Tibial nerve (tissue), 4 donors: ENCODE results near the gene SLC34A3. TPM values are rescaled to one million over a fixed set of nuclear protein-coding genes. Genes with fewer than 3 reads are reported as not detected.
"Not testable (repeated sequence)": the region's sequence is repeated elsewhere in the genome, so short reads cannot be mapped to it uniquely, and the experiment has no call there.

Experiments
- DNase-seq, 2 donors: peaks; one replicate each; pipeline ENCODE4 v3.0.0-alpha.2; 2019; ENCODE audit warnings: low spot score in 2 of 2
- H3K27ac ChIP-seq, 4 donors: fragments of 200-600 bp; sonication (generic) in 3 of 4; one replicate each; pipeline ENCODE4 v1.5.1; 2017 to 2019; ENCODE audit warnings: mild to moderate bottlenecking in 1 of 4
- H3K27me3 ChIP-seq, 2 donors: fragments of 200-600 bp; sonication (generic) in 1 of 2; one replicate each; pipeline versions ENCODE4 v1.5.1 to v1.6.0; 2017 to 2019
- H3K36me3 ChIP-seq, 3 donors: fragments of 200-600 bp; sonication (generic); one replicate each; pipeline ENCODE4 v1.5.1; 2018 to 2019
- H3K4me1 ChIP-seq, 4 donors: fragments of 200-600 bp; sonication (generic) in 3 of 4; one replicate each; pipeline ENCODE4 v1.5.1; 2017 to 2019
- H3K4me3 ChIP-seq, 4 donors: fragments of 200-600 bp; sonication (generic) in 3 of 4; one replicate each; pipeline ENCODE4 v1.5.1; 2017 to 2019; ENCODE audit warnings: mild to moderate bottlenecking in 1 of 4, moderate library complexity in 1 of 4
- H3K9me3 ChIP-seq, 4 donors: fragments of 200-600 bp; sonication (generic) in 3 of 4; one replicate each; pipeline ENCODE4 v1.5.1; 2017 to 2019
- CTCF ChIP-seq, 5 experiments: fragments of 200-600 bp in 3 of 5; fragments of 450-650 bp in 2 of 5; sonication (generic) in 3 of 5; IDR thresholded peaks; one replicate each; pipeline ENCODE4 v1.5.1; 2016 to 2019; ENCODE audit warnings: antibody characterized with exemption in 5 of 5, mild to moderate bottlenecking in 3 of 5, moderate library complexity in 2 of 5
- EP300 ChIP-seq, 2 donors: sonication (generic); formaldehyde crosslinking; IDR thresholded peaks; one replicate each; pipeline ENCODE4 v1.6.1; 2017; ENCODE audit warnings: antibody characterized with exemption in 2 of 2, mild to moderate bottlenecking in 1 of 2
- POLR2A ChIP-seq, 2 donors: fragments of 450-650 bp; IDR thresholded peaks; one replicate each; pipeline ENCODE4 v1.6.1; 2017; ENCODE audit warnings: antibody characterized with exemption in 2 of 2, mild to moderate bottlenecking in 2 of 2, moderate library complexity in 2 of 2
- WGBS, 2 donors: methylation state at CpG; one replicate each; pipeline ENCODE4 v1.1.5; 2018; 5-methylcytosine and 5-hydroxymethylcytosine counted together
- total RNA-seq, 4 donors: library from RNA; depleted of rRNA; stranded (reverse); fragments of >200 nt; gene quantifications; one replicate each; pipeline ENCODE4 v1.1.0, GENCODE V29; 2016

SLC34A3 gene
- total RNA-seq, 4 donors from 2014 or later = not detected

DNA sequence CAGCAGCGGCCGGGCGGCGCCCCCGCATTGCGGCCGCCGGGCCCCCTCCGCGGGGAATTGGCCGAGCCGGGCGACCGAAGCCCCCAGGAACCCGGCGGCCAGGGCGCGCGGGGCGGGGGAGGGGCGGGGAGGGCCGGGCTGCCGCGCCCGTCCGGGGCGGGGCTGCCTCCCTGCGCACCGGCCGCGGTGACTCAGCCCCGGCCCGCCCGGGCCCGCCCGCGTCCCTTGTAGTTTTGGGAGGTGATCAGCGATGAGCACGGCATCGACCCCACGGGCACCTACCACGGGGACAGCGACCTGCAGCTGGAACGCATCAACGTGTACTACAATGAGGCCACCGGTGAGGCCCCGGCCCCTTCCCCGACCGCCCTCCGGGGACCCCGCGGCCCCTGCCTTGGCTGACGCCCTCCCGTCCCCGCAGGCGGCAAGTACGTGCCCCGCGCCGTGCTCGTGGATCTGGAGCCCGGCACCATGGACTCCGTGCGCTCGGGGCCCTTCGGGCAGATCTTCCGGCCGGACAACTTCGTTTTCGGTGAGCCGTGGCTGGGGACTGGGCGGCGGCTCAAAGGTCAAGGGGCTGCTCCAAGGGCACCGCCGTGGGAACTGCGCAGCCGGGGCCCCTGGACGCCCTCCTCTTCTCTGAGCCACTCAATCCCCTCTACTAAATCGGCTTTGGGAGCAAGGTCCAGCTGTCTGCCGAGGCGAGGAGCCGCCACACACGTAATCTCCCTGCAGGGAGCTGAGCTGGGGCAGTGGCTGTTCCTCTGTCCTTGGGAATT is 11.0 kb downstream of the SLC34A3 start:
- H3K27ac ChIP-seq = peak overlapping the region; percentile 63 to 94 (median 90)
- peak; percentile 27 to 39 for DNase-seq
- peaks cover 0 to 20% (median 10%) of the 10 kb centered on the region in 3 donors for H3K36me3 ChIP-seq
- H3K9me3 ChIP-seq = no peaks in the 10 kb centered on the region
- peaks cover 0 to 67% (median 26%) of the 10 kb centered on the region in 4 donors for H3K4me1 ChIP-seq
- no peaks in the 10 kb centered on the region for H3K27me3 ChIP-seq
- TF ChIP-seq CTCF (IDR thresholded peaks at IDR 0.05) (no peak), POLR2A (IDR thresholded peaks at IDR 0.05) (peak in 1 of 2 donors; percentile 5)
- WGBS, 2 donors = 2% methylated on average over 29 to 55 of the region's 83 CpGs
- H3K4me3 ChIP-seq = peak overlapping the region; percentile 48 to 90 (median 75)

- Histone ChIP-seq H3K4me1 (peaks cover 0 to 58% (median 23%) of the 10 kb centered on the region in 4 donors), H3K4me3 (peak overlapping the region; percentile 48 to 90 (median 75)), H3K36me3 (peaks cover 0 to 20% (median 10%) of the 10 kb centered on the region in 3 donors), H3K27ac (peak overlapping the region; percentile 61 to 94 (median 90)), H3K9me3 (no peaks in the 10 kb centered on the region), H3K27me3 (no peaks in the 10 kb centered on the region)
- no peak for DNase-seq
- no peak for TF ChIP-seq CTCF (IDR thresholded peaks at IDR 0.05)
- no peak for TF ChIP-seq EP300 (IDR thresholded peaks at IDR 0.05)
- TF ChIP-seq POLR2A (IDR thresholded peaks at IDR 0.05) = no peak
- WGBS, 2 donors = 72 to 75% methylated on average over 34 of the region's 36 CpGs
These were observed 11.8 kb downstream of the SLC34A3 start for GRCh38 chr9:137242269-137243203.

DNA sequence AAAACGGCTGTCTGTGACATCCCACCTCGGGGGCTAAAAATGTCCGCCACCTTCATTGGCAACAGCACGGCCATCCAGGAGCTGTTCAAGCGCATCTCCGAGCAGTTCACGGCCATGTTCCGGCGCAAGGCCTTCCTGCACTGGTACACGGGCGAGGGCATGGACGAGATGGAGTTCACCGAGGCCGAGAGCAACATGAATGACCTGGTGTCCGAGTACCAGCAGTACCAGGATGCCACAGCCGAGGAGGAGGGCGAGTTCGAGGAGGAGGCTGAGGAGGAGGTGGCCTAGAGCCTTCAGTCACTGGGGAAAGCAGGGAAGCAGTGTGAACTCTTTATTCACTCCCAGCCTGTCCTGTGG is 12.5 kb downstream of the SLC34A3 start:
- not testable (repeated sequence) for H3K9me3 ChIP-seq, H3K27me3 ChIP-seq, H3K4me3 ChIP-seq, H3K27ac ChIP-seq, DNase-seq
- H3K36me3 ChIP-seq = peaks cover 0 to 20% (median 10%) of the 10 kb centered on the region in 3 donors
- WGBS, 2 donors = 87 to 89% methylated on average over 18 of the region's 18 CpGs
- H3K4me1 ChIP-seq = peaks cover 0 to 51% (median 23%) of the 10 kb centered on the region in 4 donors

DNA sequence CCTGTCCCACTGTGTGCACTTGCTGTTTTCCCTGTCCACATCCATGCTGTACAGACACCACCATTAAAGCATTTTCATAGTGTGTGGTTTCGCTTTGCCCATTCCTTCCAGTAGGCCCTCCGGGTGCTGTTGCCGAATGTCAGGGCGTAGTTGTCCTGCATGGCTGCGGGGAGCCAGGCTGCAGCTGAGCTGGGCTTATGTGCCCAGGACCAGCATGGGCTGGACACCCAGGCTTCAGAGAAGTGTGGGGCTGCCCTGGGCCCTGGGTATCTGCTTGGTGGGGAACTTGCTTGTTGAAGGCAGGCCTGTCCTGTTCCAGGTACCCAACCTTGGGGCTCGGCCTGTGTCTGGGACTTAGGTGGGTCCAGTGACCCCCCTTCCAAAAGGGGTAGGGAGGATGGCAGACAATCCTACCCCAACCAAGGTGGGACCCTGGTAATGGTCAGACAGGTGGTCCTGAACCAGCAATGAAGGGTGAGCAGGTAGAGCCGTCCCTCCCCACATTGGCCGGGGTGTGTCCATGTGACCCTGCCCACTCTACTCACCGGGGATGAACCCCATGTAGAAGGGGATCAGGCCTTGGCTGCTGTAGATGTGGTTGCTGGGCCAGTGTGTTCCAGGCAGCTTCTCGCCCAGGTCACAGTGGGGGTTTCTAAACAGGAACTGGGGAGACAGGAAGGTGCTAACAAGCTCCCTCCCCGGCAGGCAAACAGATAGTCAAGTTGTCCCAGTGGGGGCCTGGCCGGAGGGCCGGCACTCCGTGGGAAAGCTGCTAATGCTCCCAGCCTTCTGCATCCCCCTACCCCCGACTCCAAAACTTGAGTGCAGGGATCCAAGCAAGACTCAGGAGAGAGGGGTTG is 13.2 kb downstream of the SLC34A3 start:
- TF ChIP-seq EP300 (IDR thresholded peaks at IDR 0.05) (no peak), POLR2A (IDR thresholded peaks at IDR 0.05) (no peak), CTCF (IDR thresholded peaks at IDR 0.05) (no peak)
- peaks cover 0 to 45% (median 21%) of the 10 kb centered on the region in 4 donors for H3K4me1 ChIP-seq
- H3K9me3 ChIP-seq = no peaks in the 10 kb centered on the region
- no peak for DNase-seq
- peaks cover 0 to 20% (median 10%) of the 10 kb centered on the region in 3 donors for H3K36me3 ChIP-seq
- no peaks in the 10 kb centered on the region for H3K27me3 ChIP-seq
- WGBS, 2 donors = 64 to 81% methylated on average over 11 to 14 of the region's 15 CpGs
- H3K4me3 ChIP-seq = no peak overlapping the region
- H3K27ac ChIP-seq = no peak overlapping the region
